HCT116 (cell line): Measurements from ENCODE around the gene OR56A4. TPM values are rescaled to one million over a fixed set of nuclear protein-coding genes. Genes with fewer than 3 reads are reported as not detected.

Source experiments
- ATAC-seq: fragments of 200-7000 bp; cut with Tn5 transposase; 2 replicates; pipeline ENCODE4 v1.9.1; 2020; ENCODE audit warnings: mild to moderate bottlenecking, moderate library complexity
- BruUV-seq: library from RNA; stranded (reverse); fragments of 400-500 nt; replicated peaks from 2 replicates; lab custom pipeline; 2021; lab: Mats Ljungman, UMichigan
- CTCF ChIA-PET: fragments of 300-600 bp; sonication (Branson Sonifier 250); formaldehyde crosslinking; loops from one replicate; lab custom pipeline; 2021; ENCODE audit warnings: antibody characterized with exemption; lab: Charles Lee
- POLR2A ChIA-PET: fragments of 300-600, 350-600 bp; sonication (Branson Sonifier 250); formaldehyde crosslinking; loops from one replicate; lab custom pipeline; 2021; ENCODE audit warnings: antibody characterized with exemption; lab: Charles Lee
- RAD21 ChIA-PET, 2 experiments: fragments of 300-600 bp; sonication (Branson Sonifier 250); formaldehyde crosslinking; loops; one replicate each; lab custom pipeline; 2023; ENCODE audit warnings: low total read pairs in 2 of 2; ENCODE audit not compliant: uncharacterized antibody in 2 of 2, unreplicated experiment in 2 of 2, low non-redundant PET in 1 of 2; lab: Charles Lee
- DNase-seq: peaks from one replicate; pipeline ENCODE4 v3.0.0-alpha.2; 2010; ENCODE audit warnings: low read depth, low spot score
- H2AFZ ChIP-seq: fragments of 200-600 bp; shearing (Covaris generic), sonication (generic); 2 replicates; pipeline ENCODE4 v1.6.1; 2017; ENCODE audit warnings: low read depth, mixed run types, mixed read lengths, antibody characterized with exemption, low read length; ENCODE audit not compliant: poor library complexity, severe bottlenecking
- H3K27ac ChIP-seq: 2 replicates; pipeline ENCODE4 v1.5.1; 2012; ENCODE audit warnings: low read depth, low read length
- H3K27me3 ChIP-seq: fragments of 200-600 bp; sonication (generic); 2 replicates; pipeline ENCODE4 v1.6.1; 2016; ENCODE audit warnings: mixed run types, low read length, mixed read lengths; ENCODE audit not compliant: insufficient read depth
- H3K36me3 ChIP-seq, 2 experiments: fragments of 200-500 bp in 1 of 2; fragments of 200-600 bp in 1 of 2; sonication (Bioruptor generic) in 1 of 2; sonication (generic) in 1 of 2; 2 replicates each; pipeline versions ENCODE4 v1.5.1 to v1.6.1; 2014 to 2016; ENCODE audit warnings: low read length in 2 of 2, inconsistent platforms in 1 of 2, mixed read lengths in 1 of 2, mixed run types in 1 of 2; ENCODE audit not compliant: insufficient read depth in 2 of 2, control insufficient read depth in 1 of 2
- H3K4me1 ChIP-seq, 2 experiments: fragments of 200-600 bp in 1 of 2; sonication (generic) in 1 of 2; 2 replicates each; pipeline versions ENCODE4 v1.5.1 to v1.6.1; 2012 to 2017; ENCODE audit warnings: low read length in 2 of 2, inconsistent platforms in 1 of 2, mild to moderate bottlenecking in 1 of 2, mixed read lengths in 1 of 2, mixed run types in 1 of 2, moderate library complexity in 1 of 2; ENCODE audit not compliant: insufficient read depth in 2 of 2, control insufficient read depth in 1 of 2
- H3K4me2 ChIP-seq: fragments of 200-600 bp; sonication (generic); 2 replicates; pipeline ENCODE4 v1.6.1; 2017; ENCODE audit warnings: mixed run types, low read length, mixed read lengths
- H3K4me3 ChIP-seq, 2 experiments: fragments of 200-600 bp in 1 of 2; sonication (generic) in 1 of 2; replicated peaks in 1 of 2; 2 replicates each; pipeline ENCODE4 v1.5.1; 2011 to 2016; ENCODE audit warnings: low read length in 2 of 2, control low read depth in 1 of 2, low read depth in 1 of 2, mild to moderate bottlenecking in 1 of 2, mixed read lengths in 1 of 2, mixed run types in 1 of 2
- H3K79me2 ChIP-seq: fragments of 200-600 bp; sonication (generic); 2 replicates; pipeline ENCODE4 v1.6.1; 2017; ENCODE audit warnings: mild to moderate bottlenecking, mixed run types, low read length, moderate library complexity, mixed read lengths; ENCODE audit not compliant: insufficient read depth
- H3K9ac ChIP-seq: fragments of 200-600 bp; sonication (generic); 2 replicates; pipeline ENCODE4 v1.6.1; 2016; ENCODE audit warnings: low read length, mixed read lengths
- H3K9me2 ChIP-seq: fragments of 200-600 bp; sonication (generic), shearing (Covaris generic); 2 replicates; pipeline ENCODE4 v1.6.1; 2017; ENCODE audit warnings: mixed run types, mild to moderate bottlenecking, moderate library complexity; ENCODE audit not compliant: insufficient read depth
- H3K9me3 ChIP-seq, 2 experiments: fragments of 200-500 bp in 1 of 2; fragments of 200-600 bp in 1 of 2; sonication (Bioruptor generic) in 1 of 2; sonication (generic) in 1 of 2; 2 replicates each; pipeline ENCODE4 v1.6.1; 2014 to 2017; ENCODE audit warnings: low read length in 2 of 2, mixed read lengths in 2 of 2, inconsistent platforms in 1 of 2, low read depth in 1 of 2, mild to moderate bottlenecking in 1 of 2, mixed run types in 1 of 2, moderate library complexity in 1 of 2; ENCODE audit not compliant: control insufficient read depth in 1 of 2, insufficient read depth in 1 of 2
- H4K20me1 ChIP-seq: fragments of 200-600 bp; sonication (generic), shearing (Covaris generic); 2 replicates; pipeline ENCODE4 v1.6.1; 2017; ENCODE audit warnings: mixed run types, mild to moderate bottlenecking, moderate library complexity; ENCODE audit not compliant: insufficient read depth
- ATF3 ChIP-seq: IDR thresholded peaks from 2 replicates; pipeline ENCODE4 v1.6.1; 2012
- CBX3 ChIP-seq: IDR thresholded peaks from 2 replicates; pipeline ENCODE4 v1.6.1; 2012; ENCODE audit warnings: low read depth
- CEBPB ChIP-seq: IDR thresholded peaks from 2 replicates; pipeline ENCODE4 v1.6.1; 2012; ENCODE audit warnings: low read depth
- CTCF ChIP-seq, 3 experiments: fragments of 200-600 bp in 1 of 3; sonication (generic) in 1 of 3; IDR thresholded peaks in 2 of 3; conservative IDR thresholded peaks in 1 of 3; 2 replicates each; pipeline ENCODE4 v1.5.1; 2012 to 2017; ENCODE audit warnings: low read depth in 2 of 3, low read length in 2 of 3, antibody characterized with exemption in 1 of 3, borderline replicate concordance in 1 of 3, control low read depth in 1 of 3, mild to moderate bottlenecking in 1 of 3, mixed read lengths in 1 of 3, mixed run types in 1 of 3, moderate library complexity in 1 of 3; ENCODE audit not compliant: insufficient read depth in 1 of 3
- EGR1 ChIP-seq: IDR thresholded peaks from 2 replicates; pipeline ENCODE4 v1.6.1; 2012; ENCODE audit warnings: low read depth
- ELF1 ChIP-seq: IDR thresholded peaks from 2 replicates; pipeline ENCODE4 v1.6.1; 2012; ENCODE audit warnings: low read depth, borderline replicate concordance
- EZH2 ChIP-seq: fragments of 200-600 bp; sonication (generic); IDR thresholded peaks from 2 replicates; pipeline ENCODE4 v1.6.1; 2017; ENCODE audit warnings: antibody characterized with exemption, mixed run types
- EZH2phosphoT487 ChIP-seq: fragments of 200-600 bp; IDR thresholded peaks from 2 replicates; pipeline ENCODE4 v1.6.1; 2018; ENCODE audit warnings: antibody characterized with exemption, borderline replicate concordance
- FOSL1 ChIP-seq: IDR thresholded peaks from 2 replicates; pipeline ENCODE4 v1.6.1; 2012; ENCODE audit warnings: low read depth
- JUND ChIP-seq: IDR thresholded peaks from 2 replicates; pipeline ENCODE4 v1.6.1; 2012
- POLR2A ChIP-seq: IDR thresholded peaks from 2 replicates; pipeline ENCODE4 v1.7.0; 2011; ENCODE audit warnings: borderline replicate concordance; ENCODE audit not compliant: insufficient read depth, insufficient read length; ENCODE audit errors: extremely low read depth
- POLR2AphosphoS5 ChIP-seq: IDR thresholded peaks from 2 replicates; pipeline ENCODE4 v1.6.1; 2011; ENCODE audit warnings: mild to moderate bottlenecking, low read depth, low read length, moderate library complexity
- RAD21 ChIP-seq: IDR thresholded peaks from 2 replicates; pipeline ENCODE4 v1.6.1; 2012; ENCODE audit warnings: low read depth, mild to moderate bottlenecking
- REST ChIP-seq: IDR thresholded peaks from 2 replicates; pipeline ENCODE4 v1.6.1; 2012; ENCODE audit warnings: low read depth
- SP1 ChIP-seq: IDR thresholded peaks from 2 replicates; pipeline ENCODE4 v1.6.1; 2012; ENCODE audit warnings: low read depth
- SRF ChIP-seq: IDR thresholded peaks from 2 replicates; pipeline ENCODE4 v1.6.1; 2012; ENCODE audit warnings: low read depth
- TCF7L2 ChIP-seq: IDR thresholded peaks from 2 replicates; pipeline ENCODE4 v1.7.0; 2011; ENCODE audit warnings: borderline replicate concordance, inconsistent platforms; ENCODE audit not compliant: insufficient read depth, insufficient read length; ENCODE audit errors: extremely low read depth
- YY1 ChIP-seq: IDR thresholded peaks from 2 replicates; pipeline ENCODE4 v1.6.1; 2011; ENCODE audit warnings: low read length, low read depth, moderate library complexity, mild to moderate bottlenecking; ENCODE audit not compliant: insufficient replicate concordance; ENCODE audit errors: extremely low read depth
- intact Hi-C: fragments of 100-400 bp; cut with micrococcal nuclease; formaldehyde crosslinking; loops from 2 replicates; pipeline ENCODE4 v1.10.0; 2022
- total RNA-seq: library from RNA; stranded (reverse); gene quantifications from one replicate; pipeline ENCODE4 v1.2.1, GENCODE V29; 2021; ENCODE audit not compliant: unreplicated experiment
- TF ChIP-seq, protein P1 (sequence below): IDR thresholded peaks from 2 replicates; pipeline ENCODE4 v1.6.1; 2012
- TF ChIP-seq, protein P2 (sequence below): IDR thresholded peaks from 2 replicates; pipeline ENCODE4 v1.6.1; 2011; ENCODE audit warnings: mild to moderate bottlenecking, low read length, moderate library complexity; ENCODE audit not compliant: insufficient replicate concordance; ENCODE audit errors: extremely low read depth

The OR56A4 gene
- total RNA-seq, 1 experiment from 2014 or later, result not detected

DNA sequence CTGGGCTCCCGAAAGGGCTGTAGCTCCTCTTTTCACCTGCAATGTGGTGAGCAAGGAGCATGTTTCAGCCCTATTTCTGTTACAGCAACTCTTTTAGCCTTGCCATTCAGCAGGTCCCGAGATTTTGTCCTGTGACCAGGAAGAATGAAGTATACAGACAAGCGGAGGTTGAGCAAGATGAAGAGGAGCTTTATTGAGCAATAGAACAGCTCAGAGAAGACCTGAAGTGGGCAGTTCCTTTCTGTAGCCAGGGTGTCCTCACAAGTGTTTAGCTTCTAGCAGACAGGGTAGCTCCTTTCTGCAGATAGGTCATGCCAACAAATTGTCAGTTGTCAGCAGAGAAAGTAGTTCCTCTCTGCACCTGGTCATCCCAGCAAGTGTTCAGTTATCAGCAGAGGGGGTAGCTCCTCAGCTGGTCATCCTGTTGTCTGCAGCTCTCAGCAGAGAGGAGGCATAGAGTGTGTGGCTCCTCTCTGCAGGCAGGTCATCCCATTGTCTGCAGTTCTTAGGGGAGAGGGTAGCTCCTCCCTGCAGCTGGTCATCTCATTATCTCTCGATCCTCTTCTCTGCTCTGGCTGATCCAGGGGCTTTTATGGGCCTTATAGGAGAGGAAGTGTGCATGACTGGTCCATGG lies 5.4 kb upstream of the OR56A4 start:
- CTCF ChIA-PET, result interaction anchor here (2.2 kb wide), 1 partner anchor 351 kb away, joined by 5 read pairs; no protein-coding TSS in a partner anchor
- no peak for ATAC-seq
- no peaks in the 10 kb centered on the region for H3K36me3 ChIP-seq
- no peaks in the 10 kb centered on the region for H3K9me2 ChIP-seq
- no TSS peak for BruUV-seq
- no peaks in the 10 kb centered on the region for H4K20me1 ChIP-seq
- H3K4me1 ChIP-seq, result no peaks in the 10 kb centered on the region
- 0 out of 4 replicates have a peak, but pooled peaks cover 0 to 5% of the 10 kb centered on the region in 2 experiments for H3K9me3 ChIP-seq
- no peak for DNase-seq
- no peak overlapping the region for H2AFZ ChIP-seq
- no peak overlapping the region for H3K4me3 ChIP-seq
- intact Hi-C loops, result no loop called here
- TF ChIP-seq ELF1, result no peak
- TF ChIP-seq EGR1, result no peak
- no peak for TF ChIP-seq CBX3
- TF ChIP-seq CEBPB, result no peak
- no peak for TF ChIP-seq ATF3
- TF ChIP-seq, protein P1, sequence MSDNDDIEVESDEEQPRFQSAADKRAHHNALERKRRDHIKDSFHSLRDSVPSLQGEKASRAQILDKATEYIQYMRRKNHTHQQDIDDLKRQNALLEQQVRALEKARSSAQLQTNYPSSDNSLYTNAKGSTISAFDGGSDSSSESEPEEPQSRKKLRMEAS, result no peak
- no peak for TF ChIP-seq POLR2A
- TF ChIP-seq EZH2phosphoT487, result no peak
- no peak for TF ChIP-seq EZH2
- no peak for TF ChIP-seq JUND
- no peak for TF ChIP-seq CTCF (IDR thresholded peaks at IDR 0.05 in 2 of 3, conservative IDR thresholded peaks at IDR 0.05 in 1 of 3; ENCODE audit: borderline replicate concordance in 1 of 3, insufficient read depth in 1 of 3, low read depth in 2 of 3, low read length in 2 of 3)
- TF ChIP-seq RAD21, result no peak
- no peak for TF ChIP-seq FOSL1
- TF ChIP-seq SRF, result no peak
- no peak for TF ChIP-seq POLR2AphosphoS5
- no peak for TF ChIP-seq TCF7L2
- TF ChIP-seq YY1, result no peak
- no peak for TF ChIP-seq SP1
- no peak for TF ChIP-seq REST
- TF ChIP-seq, protein P2, sequence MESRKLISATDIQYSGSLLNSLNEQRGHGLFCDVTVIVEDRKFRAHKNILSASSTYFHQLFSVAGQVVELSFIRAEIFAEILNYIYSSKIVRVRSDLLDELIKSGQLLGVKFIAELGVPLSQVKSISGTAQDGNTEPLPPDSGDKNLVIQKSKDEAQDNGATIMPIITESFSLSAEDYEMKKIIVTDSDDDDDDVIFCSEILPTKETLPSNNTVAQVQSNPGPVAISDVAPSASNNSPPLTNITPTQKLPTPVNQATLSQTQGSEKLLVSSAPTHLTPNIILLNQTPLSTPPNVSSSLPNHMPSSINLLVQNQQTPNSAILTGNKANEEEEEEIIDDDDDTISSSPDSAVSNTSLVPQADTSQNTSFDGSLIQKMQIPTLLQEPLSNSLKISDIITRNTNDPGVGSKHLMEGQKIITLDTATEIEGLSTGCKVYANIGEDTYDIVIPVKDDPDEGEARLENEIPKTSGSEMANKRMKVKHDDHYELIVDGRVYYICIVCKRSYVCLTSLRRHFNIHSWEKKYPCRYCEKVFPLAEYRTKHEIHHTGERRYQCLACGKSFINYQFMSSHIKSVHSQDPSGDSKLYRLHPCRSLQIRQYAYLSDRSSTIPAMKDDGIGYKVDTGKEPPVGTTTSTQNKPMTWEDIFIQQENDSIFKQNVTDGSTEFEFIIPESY, result no peak
- no peaks in the 10 kb centered on the region for H3K79me2 ChIP-seq
- POLR2A ChIA-PET, result no interaction called here
- H3K27me3 ChIP-seq, result peaks cover 53% of the 10 kb centered on the region
- H3K27ac ChIP-seq, result no peak overlapping the region
- no peak overlapping the region for H3K9ac ChIP-seq
- no peak overlapping the region for H3K4me2 ChIP-seq
- RAD21 ChIA-PET, result no interaction called here
